Sigmoid colon (tissue), 4 donors: ENCODE results near the gene AGL.

Source experiments
- EP300 ChIP-seq, 4 donors: sonication (generic); formaldehyde crosslinking; IDR thresholded peaks; one replicate each; pipeline ENCODE4 v1.6.1; 2017; ENCODE audit warnings: antibody characterized with exemption in 4 of 4
- POLR2A ChIP-seq, 2 donors: fragments of 450-650 bp; IDR thresholded peaks; one replicate each; pipeline ENCODE4 v1.6.1; 2016; ENCODE audit warnings: antibody characterized with exemption in 2 of 2, mild to moderate bottlenecking in 2 of 2, moderate library complexity in 2 of 2
- POLR2AphosphoS5 ChIP-seq, 4 donors: sonication (generic); formaldehyde crosslinking; IDR thresholded peaks; one replicate each; pipeline ENCODE4 v1.6.1; 2017; ENCODE audit warnings: antibody characterized with exemption in 4 of 4
- TF ChIP-seq, protein P1 (sequence below), 4 experiments: fragments of 450-650 bp in 3 of 4; fragments of 200-600 bp in 1 of 4; IDR thresholded peaks; one replicate each; pipeline ENCODE4 v1.5.1; 2016 to 2019; ENCODE audit warnings: antibody characterized with exemption in 4 of 4, mild to moderate bottlenecking in 3 of 4, moderate library complexity in 2 of 4

DNA sequence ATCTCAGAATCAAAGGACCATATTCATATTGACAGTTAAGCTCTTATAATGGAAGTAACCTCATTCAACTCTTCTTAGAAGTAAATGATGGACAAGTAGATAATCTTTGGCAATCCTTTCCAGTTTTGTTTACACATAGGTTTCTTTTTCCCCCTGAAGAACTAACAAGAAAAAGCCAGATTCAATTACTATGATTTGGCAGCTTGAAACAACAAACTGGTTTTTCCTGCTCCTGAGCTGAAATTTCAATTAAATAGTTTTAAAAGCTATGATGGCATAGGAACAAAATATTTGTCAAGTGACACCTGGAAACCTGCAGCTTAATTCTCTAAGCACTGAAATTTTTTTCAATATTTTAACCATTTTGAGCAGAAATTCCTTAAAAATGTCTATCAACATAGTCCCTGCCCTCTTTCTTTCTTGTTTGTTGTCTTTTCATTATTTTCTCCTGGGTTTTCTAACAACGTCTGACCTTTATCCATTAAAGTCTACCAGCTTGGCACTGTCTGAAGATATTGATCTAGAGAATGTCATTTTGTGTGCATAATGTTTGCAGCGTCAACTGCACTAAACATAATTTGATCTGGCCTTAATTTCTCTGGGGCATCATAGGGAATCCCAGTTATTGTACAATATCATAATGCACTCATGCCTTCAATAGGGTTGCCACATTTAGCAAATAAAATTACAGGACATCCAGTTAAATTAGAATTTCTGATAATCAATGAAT is 115.7 kb downstream of the AGL start:
- no peak for TF ChIP-seq EP300 (IDR thresholded peaks at IDR 0.05)
- TF ChIP-seq, protein P1, sequence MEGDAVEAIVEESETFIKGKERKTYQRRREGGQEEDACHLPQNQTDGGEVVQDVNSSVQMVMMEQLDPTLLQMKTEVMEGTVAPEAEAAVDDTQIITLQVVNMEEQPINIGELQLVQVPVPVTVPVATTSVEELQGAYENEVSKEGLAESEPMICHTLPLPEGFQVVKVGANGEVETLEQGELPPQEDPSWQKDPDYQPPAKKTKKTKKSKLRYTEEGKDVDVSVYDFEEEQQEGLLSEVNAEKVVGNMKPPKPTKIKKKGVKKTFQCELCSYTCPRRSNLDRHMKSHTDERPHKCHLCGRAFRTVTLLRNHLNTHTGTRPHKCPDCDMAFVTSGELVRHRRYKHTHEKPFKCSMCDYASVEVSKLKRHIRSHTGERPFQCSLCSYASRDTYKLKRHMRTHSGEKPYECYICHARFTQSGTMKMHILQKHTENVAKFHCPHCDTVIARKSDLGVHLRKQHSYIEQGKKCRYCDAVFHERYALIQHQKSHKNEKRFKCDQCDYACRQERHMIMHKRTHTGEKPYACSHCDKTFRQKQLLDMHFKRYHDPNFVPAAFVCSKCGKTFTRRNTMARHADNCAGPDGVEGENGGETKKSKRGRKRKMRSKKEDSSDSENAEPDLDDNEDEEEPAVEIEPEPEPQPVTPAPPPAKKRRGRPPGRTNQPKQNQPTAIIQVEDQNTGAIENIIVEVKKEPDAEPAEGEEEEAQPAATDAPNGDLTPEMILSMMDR (IDR thresholded peaks at IDR 0.05) = no peak
- no peak for TF ChIP-seq POLR2AphosphoS5 (IDR thresholded peaks at IDR 0.05)
- no peak for TF ChIP-seq POLR2A (IDR thresholded peaks at IDR 0.05)
